Activated naive CD8-positive, alpha-beta T cell treated with anti-CD3 and anti-CD28 coated beads, Interleukin-2, amount 10 ng/mL, durations not matched to agents 7 days and 5 days (primary cell): Measurements from ENCODE around the gene SCAMP4. TPM values are rescaled to one million over a fixed set of nuclear protein-coding genes. Genes with fewer than 3 reads are reported as not detected.

ENCODE experiments used
- ATAC-seq: fragments of 150-1000 bp; cut with Tn5 transposase; one replicate; pipeline ENCODE4 v1.10.0; 2021; ENCODE audit warnings: low read depth, moderate library complexity
- POLR2A ChIA-PET: fragments of 350-600 bp; sonication (Branson Sonifier 250); formaldehyde crosslinking; loops from one replicate; lab custom pipeline; 2021; ENCODE audit warnings: antibody characterized with exemption; lab: Charles Lee
- DNase-seq: peaks from one replicate; pipeline ENCODE4 v3.0.0; 2021
- H3K27ac Mint-ChIP-seq: one replicate; pipeline ENCODE4 v1.8.0; 2022; ENCODE audit warnings: mild to moderate bottlenecking, mixed read lengths
- H3K27me3 Mint-ChIP-seq: one replicate; pipeline ENCODE4 v1.8.0; 2022; ENCODE audit warnings: mild to moderate bottlenecking, moderate library complexity, mixed read lengths
- H3K36me3 Mint-ChIP-seq: one replicate; pipeline ENCODE4 v1.8.0; 2021; ENCODE audit warnings: mild to moderate bottlenecking, mixed read lengths
- H3K4me1 Mint-ChIP-seq: one replicate; pipeline ENCODE4 v1.8.0; 2021; ENCODE audit warnings: mixed read lengths
- H3K4me3 Mint-ChIP-seq: one replicate; pipeline ENCODE4 v1.8.0; 2022; ENCODE audit warnings: mild to moderate bottlenecking, moderate library complexity, mixed read lengths
- H3K9me3 Mint-ChIP-seq: one replicate; pipeline ENCODE4 v1.8.0; 2021; ENCODE audit warnings: mixed read lengths
- total RNA-seq, 2 experiments: library from RNA; stranded (reverse); gene quantifications; one replicate each; pipeline ENCODE4 v1.2.3, GENCODE V29; 2021

SCAMP4 gene
- total RNA-seq, 2 experiments from 2014 or later: 35.1 to 35.2 TPM

DNA sequence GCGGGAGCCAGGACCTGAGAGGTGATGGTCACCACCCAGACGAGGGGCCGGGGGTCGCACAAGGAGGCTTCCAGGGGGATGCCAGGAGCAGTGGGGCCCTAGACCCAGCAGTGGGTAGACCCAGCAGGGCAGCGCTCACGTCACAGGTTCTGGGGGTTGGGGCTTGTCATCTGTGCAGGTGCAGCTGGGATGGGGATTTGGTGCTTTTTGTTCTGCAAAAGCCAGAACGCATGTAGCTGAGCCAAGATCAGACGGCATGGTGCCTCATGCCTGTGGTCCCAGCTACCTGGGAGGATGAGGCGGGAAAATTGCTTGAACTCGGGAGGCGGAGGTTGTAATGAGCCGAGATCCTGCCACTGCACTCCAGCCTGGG is 50.9 kb downstream of the SCAMP4 start:
- peaks cover 2% of the 10 kb centered on the region for H3K4me1 Mint-ChIP-seq
- no peak overlapping the region for H3K27ac Mint-ChIP-seq
- H3K9me3 Mint-ChIP-seq: no peaks in the 10 kb centered on the region

DNA sequence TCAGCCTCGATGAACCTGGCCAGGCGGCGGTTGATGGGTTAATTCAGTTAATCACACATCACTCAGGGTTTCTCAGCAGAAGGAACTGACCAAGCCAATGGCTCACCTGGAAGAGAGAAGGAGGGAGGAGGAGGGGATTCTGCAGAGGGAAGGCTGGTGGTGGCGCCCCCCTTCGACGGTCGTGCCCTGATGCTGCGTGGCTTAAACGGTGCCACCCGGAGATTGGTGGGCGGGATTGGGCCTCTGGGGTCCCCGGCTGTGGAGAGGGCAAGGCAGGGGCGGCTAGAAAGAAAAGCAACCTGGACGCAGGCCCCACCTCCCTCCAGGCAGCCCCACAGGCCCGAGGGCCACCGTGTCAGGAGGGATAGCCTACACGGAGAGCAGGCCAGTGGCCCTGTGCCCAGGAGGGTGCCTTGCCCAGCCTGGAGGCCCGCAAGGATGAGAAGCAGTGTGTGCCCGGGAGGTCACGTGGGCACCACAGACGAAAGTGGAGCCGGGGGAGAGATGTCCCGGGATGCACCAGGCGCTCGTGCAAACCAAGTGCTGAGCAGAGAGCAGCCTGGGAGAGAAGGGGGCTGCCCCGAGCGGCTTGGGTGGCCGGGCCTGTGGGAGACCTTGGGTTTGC is 51.8 kb downstream of the SCAMP4 start:
- H3K36me3 Mint-ChIP-seq: no peaks in the 10 kb centered on the region
- no peaks in the 10 kb centered on the region for H3K27me3 Mint-ChIP-seq
- DNase-seq: no peak
- no peak overlapping the region for H3K4me3 Mint-ChIP-seq
- H3K4me1 Mint-ChIP-seq: peaks cover 2% of the 10 kb centered on the region
- no peaks in the 10 kb centered on the region for H3K9me3 Mint-ChIP-seq
- POLR2A ChIA-PET: no interaction called here
- H3K27ac Mint-ChIP-seq: no peak overlapping the region
- ATAC-seq: no peak

More for the DNA sequence above, 50.9 kb downstream of the SCAMP4 start:
- POLR2A ChIA-PET: no interaction called here
- no peaks in the 10 kb centered on the region for H3K27me3 Mint-ChIP-seq
- H3K36me3 Mint-ChIP-seq: no peaks in the 10 kb centered on the region
- DNase-seq (no peak), ATAC-seq (no peak)
- no peak overlapping the region for H3K4me3 Mint-ChIP-seq

DNA sequence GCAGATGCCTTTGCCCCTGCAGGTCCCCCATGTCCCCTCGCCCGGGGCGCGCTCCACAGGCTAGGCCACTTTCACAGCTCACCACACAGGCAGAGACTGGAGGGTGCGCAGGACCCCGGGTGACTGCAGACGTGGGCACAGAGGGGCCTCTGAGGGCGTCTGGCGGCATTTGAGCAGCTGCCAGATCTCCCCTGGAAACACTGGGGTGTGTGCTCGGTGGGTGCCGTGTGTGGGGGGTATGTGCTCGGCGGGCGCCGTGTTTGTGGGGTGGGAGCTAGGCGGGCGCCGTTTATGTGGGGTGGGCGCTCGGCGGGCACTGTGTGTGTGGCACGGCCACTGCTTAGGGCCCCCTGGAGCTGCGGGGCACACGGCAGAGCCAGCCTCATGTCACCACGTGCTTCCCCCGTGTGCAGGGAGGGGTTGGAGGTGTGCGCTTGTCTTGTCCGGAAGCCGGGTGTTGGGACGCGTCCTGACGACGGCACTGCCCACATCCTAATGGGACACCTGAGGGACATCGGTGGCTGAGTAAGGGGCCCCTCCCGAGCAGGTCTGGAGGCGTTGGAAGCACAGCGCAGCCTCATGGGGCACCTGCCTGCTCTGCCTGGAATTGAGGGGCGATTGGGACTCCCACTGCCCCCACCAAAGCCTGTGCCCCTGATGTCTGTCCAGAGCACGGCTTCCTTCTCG is 52.5 kb downstream of the SCAMP4 start:
- ATAC-seq (no peak), DNase-seq (no peak)
- no peaks in the 10 kb centered on the region for H3K27me3 Mint-ChIP-seq
- POLR2A ChIA-PET: no interaction called here
- H3K9me3 Mint-ChIP-seq: no peaks in the 10 kb centered on the region
- H3K36me3 Mint-ChIP-seq: no peaks in the 10 kb centered on the region
- H3K27ac Mint-ChIP-seq: no peak overlapping the region
- no peak overlapping the region for H3K4me3 Mint-ChIP-seq
- peaks cover 2% of the 10 kb centered on the region for H3K4me1 Mint-ChIP-seq

DNA sequence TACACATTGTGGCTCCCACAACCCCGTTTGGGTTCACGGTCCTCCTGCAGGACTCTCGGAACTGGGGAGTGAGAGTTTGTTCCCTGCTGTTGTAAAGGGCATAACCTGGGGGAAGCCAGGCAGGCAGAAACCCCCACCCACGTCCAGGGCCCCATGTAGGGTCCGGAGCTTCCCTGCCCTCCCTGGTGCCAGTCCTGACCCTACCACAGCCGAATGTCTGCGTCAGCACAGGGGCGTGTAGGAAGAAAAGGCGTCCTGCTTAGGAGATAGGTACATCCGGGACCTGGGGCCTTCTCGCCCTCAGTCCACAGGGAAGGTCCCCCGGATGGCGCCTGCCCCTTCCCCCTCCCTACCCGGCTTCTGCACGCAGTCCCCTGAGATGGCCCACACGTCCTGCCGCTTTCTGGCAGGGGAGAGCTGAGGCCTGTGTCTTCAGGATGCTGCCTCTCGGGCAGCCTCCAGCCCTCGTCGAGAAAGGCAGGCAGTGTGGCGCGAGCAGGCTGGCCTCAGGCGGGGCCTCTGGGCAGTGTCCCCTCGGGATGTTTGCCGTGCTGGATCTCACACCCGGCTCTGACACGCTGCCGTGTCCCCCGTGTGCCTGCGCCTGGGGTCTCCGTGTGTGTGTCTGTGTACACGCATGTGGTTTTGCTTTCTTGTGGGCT is 54.9 kb downstream of the SCAMP4 start:
- H3K27me3 Mint-ChIP-seq: no peaks in the 10 kb centered on the region
- no peaks in the 10 kb centered on the region for H3K9me3 Mint-ChIP-seq
- no peak for ATAC-seq
- peaks cover 2% of the 10 kb centered on the region for H3K4me1 Mint-ChIP-seq
- H3K4me3 Mint-ChIP-seq: no peak overlapping the region
- no peak for DNase-seq
- POLR2A ChIA-PET: no interaction called here
- H3K36me3 Mint-ChIP-seq: no peaks in the 10 kb centered on the region
- H3K27ac Mint-ChIP-seq: no peak overlapping the region

DNA sequence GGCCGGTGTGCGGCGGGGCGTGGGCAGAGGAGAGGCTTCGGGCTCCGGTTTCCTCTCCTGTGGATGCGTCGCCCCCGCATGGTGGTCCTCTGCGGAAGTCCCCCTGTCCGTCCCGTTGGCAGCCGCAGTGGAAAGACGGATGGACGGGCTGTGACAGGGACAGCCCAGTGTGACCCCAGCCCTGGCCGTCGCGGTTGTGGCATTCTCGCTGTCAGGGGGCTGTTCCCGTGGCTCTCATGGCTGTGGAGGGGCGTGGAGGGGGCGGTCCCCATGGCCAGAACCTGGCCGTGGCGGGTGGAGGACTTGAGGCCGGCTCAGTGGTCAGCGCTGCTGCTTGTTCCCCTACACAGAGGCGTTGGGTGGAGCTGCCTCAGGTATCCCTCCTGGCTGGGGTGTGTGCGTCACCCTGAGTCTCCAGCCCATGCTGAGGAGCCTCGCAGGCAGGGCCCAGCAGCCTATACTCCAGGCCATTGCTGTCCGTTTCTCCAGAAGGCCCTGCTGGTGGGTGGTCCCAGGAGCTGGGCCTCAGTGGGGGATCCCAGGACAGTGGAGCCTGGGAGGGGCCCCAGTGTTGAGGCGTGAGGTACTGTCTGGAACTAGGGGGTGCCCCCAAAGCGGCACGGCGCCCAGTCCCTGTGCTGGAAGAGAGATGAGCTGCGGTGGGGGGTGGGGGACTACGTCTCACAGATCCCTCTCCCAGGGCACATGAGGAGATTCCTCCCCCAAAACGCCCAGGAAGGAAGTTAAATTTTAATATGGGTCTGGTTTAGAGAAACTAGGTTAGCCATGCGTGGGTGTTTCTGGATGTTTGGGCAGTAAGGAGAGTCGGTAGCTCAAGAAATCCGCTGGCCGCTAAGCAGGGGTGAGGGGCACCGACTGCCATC is 56.0 kb downstream of the SCAMP4 start:
- no peak overlapping the region for H3K27ac Mint-ChIP-seq
- H3K27me3 Mint-ChIP-seq: no peaks in the 10 kb centered on the region
- H3K4me1 Mint-ChIP-seq: peaks cover 9% of the 10 kb centered on the region
- ATAC-seq (no peak), DNase-seq (no peak)
- H3K36me3 Mint-ChIP-seq: peaks cover 1% of the 10 kb centered on the region
- POLR2A ChIA-PET: no interaction called here
- no peaks in the 10 kb centered on the region for H3K9me3 Mint-ChIP-seq
- H3K4me3 Mint-ChIP-seq: no peak overlapping the region

DNA sequence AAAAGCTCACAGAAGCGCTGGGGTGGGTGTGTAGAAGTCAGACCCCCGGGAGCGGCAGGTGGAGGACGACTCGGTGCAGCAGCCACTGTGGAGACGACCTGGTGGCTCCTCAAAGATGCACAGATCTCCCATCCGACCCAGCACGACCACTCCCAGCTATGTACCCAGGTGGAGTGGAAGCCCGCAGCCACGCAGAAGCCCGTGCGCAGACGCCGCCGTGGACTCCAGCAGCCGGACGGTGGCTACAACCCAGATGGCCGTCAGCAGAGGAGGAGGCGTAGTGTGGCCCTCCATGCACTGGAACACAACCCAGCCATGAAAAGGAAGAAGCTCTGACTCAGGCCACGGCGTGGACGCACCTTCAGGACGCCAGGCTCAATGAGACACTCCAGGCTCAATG is 57.5 kb downstream of the SCAMP4 start:
- peaks cover 1% of the 10 kb centered on the region for H3K36me3 Mint-ChIP-seq
- H3K27me3 Mint-ChIP-seq: no peaks in the 10 kb centered on the region
- DNase-seq (no peak), ATAC-seq (no peak)
- POLR2A ChIA-PET: no interaction called here
- H3K9me3 Mint-ChIP-seq: no peaks in the 10 kb centered on the region
- no peak overlapping the region for H3K27ac Mint-ChIP-seq
- H3K4me3 Mint-ChIP-seq: no peak overlapping the region
- H3K4me1 Mint-ChIP-seq: peaks cover 18% of the 10 kb centered on the region

DNA sequence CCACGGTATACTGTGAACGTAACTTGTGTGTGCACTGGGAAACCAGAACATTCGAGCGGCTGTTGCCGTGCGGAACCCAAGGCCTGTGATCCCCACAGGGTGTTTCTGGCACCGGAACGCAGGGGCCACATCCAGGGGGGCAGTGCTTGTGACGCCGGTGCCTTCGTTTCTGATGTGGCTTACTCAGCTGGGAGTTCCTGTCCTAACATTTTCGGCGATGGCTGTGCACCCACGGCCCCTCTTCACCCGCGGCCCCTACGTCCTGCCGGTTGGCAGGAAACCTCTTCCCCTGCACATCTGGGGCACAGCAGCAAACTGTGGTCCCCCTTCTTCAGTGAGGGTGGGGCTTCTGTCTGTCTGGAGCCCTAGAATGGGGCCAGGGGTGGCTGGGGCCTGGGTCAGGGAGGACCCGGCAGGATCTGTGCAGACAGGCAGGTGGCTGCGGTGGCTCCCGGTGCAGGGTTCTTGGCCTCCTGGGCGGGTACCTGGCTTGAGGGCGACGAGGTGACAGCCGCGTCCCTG is 61.9 kb downstream of the SCAMP4 start:
- Mint-ChIP-seq H3K4me3 (peak overlapping the region; percentile 65), H3K27me3 (no peaks in the 10 kb centered on the region), H3K27ac (peak overlapping the region; percentile 69), H3K4me1 (peaks cover 16% of the 10 kb centered on the region), H3K9me3 (no peaks in the 10 kb centered on the region), H3K36me3 (peaks cover 3% of the 10 kb centered on the region)
- ATAC-seq (peak; percentile 88), DNase-seq (peak; percentile 66)
- POLR2A ChIA-PET: interaction anchor here (0.6 to 1.3 kb wide), 2 partner anchors 24 to 371 kb away, joined by 3 to 7 read pairs; no protein-coding TSS in a partner anchor

DNA sequence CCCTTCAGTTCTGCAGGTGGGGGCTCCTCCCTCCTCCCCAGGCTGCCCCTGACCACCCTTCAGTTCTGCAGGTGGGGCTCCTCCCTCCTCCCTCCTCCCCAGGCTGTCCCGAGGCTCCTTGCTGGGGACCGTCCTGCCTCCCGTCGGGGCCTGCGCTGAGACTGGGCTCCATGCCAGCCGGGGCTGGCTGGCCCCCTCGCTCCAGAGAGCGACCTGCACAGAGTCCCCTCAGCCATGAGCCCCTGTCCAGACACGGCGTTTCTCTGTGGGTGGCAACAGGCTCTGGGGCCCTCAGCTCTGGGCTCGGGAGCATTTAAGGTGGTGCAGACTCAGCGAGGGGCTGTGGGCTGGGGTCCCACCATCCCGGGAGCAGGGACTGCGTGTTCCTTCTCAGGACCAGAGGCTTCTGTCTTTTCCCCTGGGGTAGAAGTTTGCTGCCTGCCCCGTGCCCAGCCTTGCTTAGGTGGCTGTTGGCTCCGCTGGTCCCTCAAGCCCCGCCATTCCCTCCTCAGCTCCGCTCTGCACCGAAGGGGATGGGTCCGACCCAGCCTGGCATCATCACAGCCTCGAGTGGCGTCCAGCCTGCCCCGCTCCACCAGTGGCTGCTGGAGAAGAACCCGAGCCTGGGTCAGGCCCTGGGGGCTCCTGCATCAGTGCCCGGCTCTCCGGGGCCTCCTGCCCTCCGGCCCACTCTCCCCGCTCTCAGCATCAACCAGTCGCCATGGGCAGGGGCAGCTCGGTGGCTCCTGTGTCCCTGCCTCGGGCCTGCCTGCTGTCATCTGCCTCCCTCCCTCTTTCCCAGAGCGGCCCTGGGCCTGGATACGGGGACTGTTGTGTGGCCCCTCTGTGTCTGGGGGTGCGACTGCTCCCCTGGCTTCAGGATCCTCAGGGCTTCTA is 63.3 kb downstream of the SCAMP4 start:
- Mint-ChIP-seq H3K4me3 (no peak overlapping the region), H3K27ac (peak overlapping the region; percentile 30), H3K36me3 (peaks cover 5% of the 10 kb centered on the region), H3K4me1 (peaks cover 16% of the 10 kb centered on the region), H3K9me3 (no peaks in the 10 kb centered on the region), H3K27me3 (no peaks in the 10 kb centered on the region)
- POLR2A ChIA-PET: no interaction called here
- no peak for ATAC-seq
- no peak for DNase-seq

DNA sequence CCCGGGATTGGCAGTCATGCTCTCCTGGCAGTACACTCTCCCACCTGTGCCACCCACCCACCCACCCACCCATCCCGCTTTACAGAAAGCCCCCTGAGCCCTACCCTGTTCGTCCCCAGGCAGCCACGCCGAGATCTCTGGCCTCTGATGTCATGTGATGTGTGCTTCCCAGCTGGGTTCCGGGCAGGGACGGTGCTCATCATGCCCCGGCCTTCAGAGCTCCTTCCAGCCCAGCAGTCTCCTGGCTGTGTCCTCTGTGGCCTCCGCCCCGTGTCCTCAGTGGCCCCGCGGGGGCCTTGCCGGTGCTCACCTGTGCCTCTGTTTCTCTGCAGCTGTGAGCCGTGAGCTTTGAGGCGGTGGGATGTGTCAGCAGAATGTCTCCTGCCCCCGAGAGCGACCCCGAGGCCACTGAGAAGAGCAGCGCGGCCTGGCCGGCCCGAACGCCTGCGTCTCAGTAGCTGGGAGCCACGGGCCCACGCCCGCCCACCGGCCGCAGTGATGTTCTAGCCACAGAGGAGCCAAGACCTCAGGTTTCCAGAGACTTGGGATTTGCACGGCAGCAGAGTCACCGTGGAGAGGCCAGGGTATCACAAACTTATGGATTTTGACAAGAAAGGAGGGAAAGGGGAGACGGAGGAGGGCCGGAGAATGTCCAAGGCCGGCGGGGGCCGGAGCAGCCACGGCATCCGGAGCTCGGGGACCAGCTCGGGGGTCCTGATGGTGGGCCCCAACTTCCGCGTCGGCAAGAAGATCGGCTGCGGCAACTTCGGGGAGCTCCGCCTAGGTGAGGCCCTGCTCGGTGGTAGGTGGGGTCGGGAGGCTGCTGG is 64.2 kb downstream of the SCAMP4 start:
- Mint-ChIP-seq H3K27me3 (no peaks in the 10 kb centered on the region), H3K9me3 (no peaks in the 10 kb centered on the region), H3K36me3 (peaks cover 7% of the 10 kb centered on the region), H3K4me3 (no peak overlapping the region), H3K4me1 (peaks cover 16% of the 10 kb centered on the region), H3K27ac (no peak overlapping the region)
- ATAC-seq (no peak), DNase-seq (no peak)
- POLR2A ChIA-PET: no interaction called here

DNA sequence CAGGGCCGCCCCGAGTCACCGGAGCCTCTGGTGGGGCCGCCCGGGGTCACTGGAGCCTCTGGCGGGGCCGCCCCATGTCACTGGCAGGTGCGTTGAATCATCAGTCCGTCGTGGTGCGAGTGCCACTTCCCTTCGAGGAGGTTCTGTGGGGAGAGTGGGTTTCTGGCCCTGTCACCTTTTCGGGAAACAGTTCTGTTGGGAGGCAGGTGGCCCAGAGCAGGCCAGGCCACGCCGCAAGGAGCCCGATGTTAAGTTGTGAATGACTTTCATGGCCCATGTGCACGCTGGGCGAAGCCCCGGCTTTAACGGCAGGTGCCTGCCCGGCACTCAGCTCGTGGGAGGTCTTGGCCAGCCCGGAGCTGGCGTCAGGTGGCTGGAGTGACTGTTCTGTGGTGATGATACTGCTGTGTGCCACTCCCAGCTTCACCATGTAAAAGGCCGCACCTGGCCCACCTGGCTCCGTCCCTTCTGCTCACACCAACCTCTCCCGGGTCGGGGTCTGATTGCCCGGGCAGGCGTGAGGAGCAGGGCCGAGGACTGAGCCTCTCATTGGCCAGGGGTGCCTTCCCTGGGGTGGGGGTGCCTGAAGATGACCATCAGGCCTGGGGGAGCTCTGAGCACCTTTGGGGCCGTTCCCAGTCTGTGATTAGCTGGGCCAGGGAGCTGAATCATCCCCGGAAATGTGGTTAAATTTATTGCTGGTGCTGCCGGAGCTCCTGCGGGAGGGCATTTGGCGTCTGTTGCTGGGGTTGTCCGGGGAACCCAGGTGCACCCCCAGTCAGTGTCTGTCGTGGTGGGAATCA is 65.0 kb downstream of the SCAMP4 start:
- H3K9me3 Mint-ChIP-seq: no peaks in the 10 kb centered on the region
- no peak for ATAC-seq
- no peak overlapping the region for H3K27ac Mint-ChIP-seq
- H3K36me3 Mint-ChIP-seq: peaks cover 7% of the 10 kb centered on the region
- DNase-seq: no peak
- no peaks in the 10 kb centered on the region for H3K27me3 Mint-ChIP-seq
- POLR2A ChIA-PET: no interaction called here
- H3K4me1 Mint-ChIP-seq: peaks cover 16% of the 10 kb centered on the region
- H3K4me3 Mint-ChIP-seq: no peak overlapping the region

DNA sequence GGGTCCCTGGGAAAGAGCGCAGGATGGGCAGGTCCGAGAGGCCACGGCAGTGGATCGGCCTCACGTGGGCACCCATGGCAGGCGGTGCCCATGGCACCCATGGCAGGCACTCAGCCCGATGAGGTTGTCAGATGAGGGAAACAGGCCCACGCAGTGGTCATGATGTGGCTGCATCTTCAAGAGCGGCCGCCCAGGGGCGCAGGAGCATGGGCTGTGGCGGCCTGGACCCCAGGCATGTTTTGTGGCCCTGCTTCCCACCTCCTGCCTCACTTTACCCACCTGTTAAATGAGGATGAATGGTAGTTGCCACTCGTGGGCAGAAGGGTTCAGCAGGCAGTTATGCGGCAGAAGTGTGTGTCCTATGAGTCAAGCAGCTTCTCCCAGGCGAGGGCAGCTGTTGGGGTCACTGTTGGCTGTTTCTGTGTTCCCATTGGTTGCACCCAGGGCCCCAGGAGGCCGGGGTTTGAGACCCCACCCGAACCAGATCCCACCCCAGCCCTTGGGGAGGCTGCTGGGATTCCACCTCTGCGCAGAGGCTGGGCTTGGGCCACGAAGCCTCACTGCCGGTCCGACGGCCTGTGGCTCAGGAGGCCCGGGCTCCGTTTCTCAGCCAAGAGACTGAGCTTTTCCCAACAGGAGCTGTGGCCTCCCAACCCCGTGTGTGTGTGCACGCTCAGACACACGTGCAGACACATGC is 65.8 kb downstream of the SCAMP4 start:
- peaks cover 6% of the 10 kb centered on the region for H3K36me3 Mint-ChIP-seq
- POLR2A ChIA-PET: no interaction called here
- ATAC-seq (no peak), DNase-seq (no peak)
- no peak overlapping the region for H3K27ac Mint-ChIP-seq
- no peaks in the 10 kb centered on the region for H3K27me3 Mint-ChIP-seq
- peaks cover 11% of the 10 kb centered on the region for H3K4me1 Mint-ChIP-seq
- H3K4me3 Mint-ChIP-seq: no peak overlapping the region
- no peaks in the 10 kb centered on the region for H3K9me3 Mint-ChIP-seq
